ENCODE results near the gene LARGE1.

Gene LARGE1

DNA sequence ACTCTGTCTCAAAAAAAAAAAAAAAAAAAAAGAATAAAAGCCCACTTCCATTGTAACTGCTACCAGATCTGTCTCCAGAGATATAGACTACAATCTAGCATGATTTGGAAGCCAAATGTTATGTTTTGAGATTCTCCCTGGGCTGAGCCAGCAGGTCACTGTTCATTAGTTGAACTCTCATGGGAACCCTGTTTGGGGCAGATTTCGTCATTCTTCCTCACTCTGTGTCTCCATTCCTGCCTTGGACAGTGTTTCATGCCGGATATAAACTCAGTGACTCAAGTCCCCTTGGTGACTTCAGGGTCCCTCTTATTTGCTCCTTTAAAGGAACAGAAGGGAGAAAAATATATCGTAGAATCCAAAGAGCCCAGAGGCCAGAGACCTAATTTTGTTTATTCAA is 378.1 kb downstream of the LARGE1 start:
- H4K20me1 ChIP-seq (ENCODE audit: insufficient read depth, low read length, poor library complexity, severe bottlenecking), result no peaks in the 10 kb centered on the region
- no peak for TF ChIP-seq EZH2phosphoT487 (IDR thresholded peaks at IDR 0.05; ENCODE audit: borderline replicate concordance)
- TF ChIP-seq, protein P1, sequence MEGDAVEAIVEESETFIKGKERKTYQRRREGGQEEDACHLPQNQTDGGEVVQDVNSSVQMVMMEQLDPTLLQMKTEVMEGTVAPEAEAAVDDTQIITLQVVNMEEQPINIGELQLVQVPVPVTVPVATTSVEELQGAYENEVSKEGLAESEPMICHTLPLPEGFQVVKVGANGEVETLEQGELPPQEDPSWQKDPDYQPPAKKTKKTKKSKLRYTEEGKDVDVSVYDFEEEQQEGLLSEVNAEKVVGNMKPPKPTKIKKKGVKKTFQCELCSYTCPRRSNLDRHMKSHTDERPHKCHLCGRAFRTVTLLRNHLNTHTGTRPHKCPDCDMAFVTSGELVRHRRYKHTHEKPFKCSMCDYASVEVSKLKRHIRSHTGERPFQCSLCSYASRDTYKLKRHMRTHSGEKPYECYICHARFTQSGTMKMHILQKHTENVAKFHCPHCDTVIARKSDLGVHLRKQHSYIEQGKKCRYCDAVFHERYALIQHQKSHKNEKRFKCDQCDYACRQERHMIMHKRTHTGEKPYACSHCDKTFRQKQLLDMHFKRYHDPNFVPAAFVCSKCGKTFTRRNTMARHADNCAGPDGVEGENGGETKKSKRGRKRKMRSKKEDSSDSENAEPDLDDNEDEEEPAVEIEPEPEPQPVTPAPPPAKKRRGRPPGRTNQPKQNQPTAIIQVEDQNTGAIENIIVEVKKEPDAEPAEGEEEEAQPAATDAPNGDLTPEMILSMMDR (conservative IDR thresholded peaks at IDR 0.05; ENCODE audit: low read length), result no peak
- H3K27me3 ChIP-seq (ENCODE audit: insufficient read depth, low read length, poor library complexity, severe bottlenecking), result no peaks in the 10 kb centered on the region
- H3K4me2 ChIP-seq (ENCODE audit: low read depth, low read length, poor library complexity, severe bottlenecking), result no peak overlapping the region
- H2AFZ ChIP-seq (ENCODE audit: low read length), result no peak overlapping the region
- no peaks in the 10 kb centered on the region for H3K36me3 ChIP-seq (ENCODE audit: insufficient read depth, low read length)
- H3K9ac ChIP-seq (ENCODE audit: low read depth, low read length, poor library complexity, severe bottlenecking), result no peak overlapping the region
- H3K9me3 ChIP-seq (ENCODE audit: insufficient read depth, low read depth, low read length), result no peaks in the 10 kb centered on the region
- no peak overlapping the region for H3K4me3 ChIP-seq (ENCODE audit: low read length, poor library complexity, severe bottlenecking)
- H3K79me2 ChIP-seq (ENCODE audit: insufficient read depth, low read length), result no peaks in the 10 kb centered on the region
- H3K9me2 ChIP-seq (replicated peaks; ENCODE audit: low read depth, low read length), result no peaks in the 10 kb centered on the region
- H3K4me1 ChIP-seq (ENCODE audit: insufficient read depth, low read length, poor library complexity, severe bottlenecking), result no peaks in the 10 kb centered on the region
- no peaks in the 10 kb centered on the region for H3F3A ChIP-seq (ENCODE audit: low read depth)

DNA sequence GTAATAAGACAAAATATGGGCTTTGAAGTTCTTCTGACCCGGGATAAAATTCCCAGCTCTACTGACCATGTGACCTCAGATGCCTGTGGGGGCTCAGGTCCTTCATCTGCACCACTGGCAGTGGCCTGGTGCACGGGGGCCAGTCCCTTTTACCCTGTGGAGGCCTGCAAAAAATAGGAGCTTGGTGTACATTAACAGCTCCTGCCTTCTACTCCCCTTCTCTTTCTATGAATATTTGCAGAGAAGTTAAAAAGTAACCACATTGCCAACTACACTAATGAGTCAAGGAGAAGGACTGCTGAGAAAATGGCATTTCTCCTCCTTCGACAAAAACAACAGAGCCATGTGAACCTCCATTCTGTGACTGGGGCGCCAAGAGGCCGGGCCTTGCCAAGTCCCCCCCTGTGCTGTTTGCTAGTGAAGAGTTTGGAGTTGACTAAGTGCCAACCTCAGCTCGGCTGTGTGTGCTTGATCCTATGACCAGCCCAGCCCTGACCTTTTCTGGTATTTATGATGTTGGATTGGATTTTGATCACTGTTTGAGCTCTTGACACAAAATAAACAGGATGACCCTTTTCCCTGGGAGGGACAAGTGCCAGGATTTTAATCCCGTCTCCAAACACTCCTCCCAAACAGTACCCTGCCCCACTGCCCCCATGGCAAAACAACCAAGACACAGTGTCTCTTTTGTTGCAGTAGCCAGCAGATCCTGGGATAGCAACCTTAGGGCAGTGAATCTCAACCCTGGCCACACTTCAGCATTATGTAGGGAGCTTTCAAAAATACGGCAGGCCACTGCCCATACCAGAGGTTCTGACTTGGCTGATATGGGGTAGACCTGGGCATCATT is 380.1 kb downstream of the LARGE1 start:
- no peak for TF ChIP-seq EZH2phosphoT487 (IDR thresholded peaks at IDR 0.05; ENCODE audit: borderline replicate concordance)
- TF ChIP-seq, protein P1 (conservative IDR thresholded peaks at IDR 0.05; ENCODE audit: low read length), result no peak
- Histone ChIP-seq H3K36me3 (ENCODE audit: insufficient read depth, low read length) (no peaks in the 10 kb centered on the region), H3K4me3 (ENCODE audit: low read length, poor library complexity, severe bottlenecking) (no peak overlapping the region), H3K79me2 (ENCODE audit: insufficient read depth, low read length) (no peaks in the 10 kb centered on the region), H3K9me2 (replicated peaks; ENCODE audit: low read depth, low read length) (no peaks in the 10 kb centered on the region), H3F3A (ENCODE audit: low read depth) (no peaks in the 10 kb centered on the region), H3K4me2 (ENCODE audit: low read depth, low read length, poor library complexity, severe bottlenecking) (no peak overlapping the region), H3K4me1 (ENCODE audit: insufficient read depth, low read length, poor library complexity, severe bottlenecking) (no peaks in the 10 kb centered on the region), H3K27me3 (ENCODE audit: insufficient read depth, low read length, poor library complexity, severe bottlenecking) (no peaks in the 10 kb centered on the region), H3K9me3 (ENCODE audit: insufficient read depth, low read depth, low read length) (no peaks in the 10 kb centered on the region; the same call in 1 of the 2 replicates), H2AFZ (ENCODE audit: low read length) (no peak overlapping the region), H3K9ac (ENCODE audit: low read depth, low read length, poor library complexity, severe bottlenecking) (no peak overlapping the region), H4K20me1 (ENCODE audit: insufficient read depth, low read length, poor library complexity, severe bottlenecking) (no peaks in the 10 kb centered on the region)

DNA sequence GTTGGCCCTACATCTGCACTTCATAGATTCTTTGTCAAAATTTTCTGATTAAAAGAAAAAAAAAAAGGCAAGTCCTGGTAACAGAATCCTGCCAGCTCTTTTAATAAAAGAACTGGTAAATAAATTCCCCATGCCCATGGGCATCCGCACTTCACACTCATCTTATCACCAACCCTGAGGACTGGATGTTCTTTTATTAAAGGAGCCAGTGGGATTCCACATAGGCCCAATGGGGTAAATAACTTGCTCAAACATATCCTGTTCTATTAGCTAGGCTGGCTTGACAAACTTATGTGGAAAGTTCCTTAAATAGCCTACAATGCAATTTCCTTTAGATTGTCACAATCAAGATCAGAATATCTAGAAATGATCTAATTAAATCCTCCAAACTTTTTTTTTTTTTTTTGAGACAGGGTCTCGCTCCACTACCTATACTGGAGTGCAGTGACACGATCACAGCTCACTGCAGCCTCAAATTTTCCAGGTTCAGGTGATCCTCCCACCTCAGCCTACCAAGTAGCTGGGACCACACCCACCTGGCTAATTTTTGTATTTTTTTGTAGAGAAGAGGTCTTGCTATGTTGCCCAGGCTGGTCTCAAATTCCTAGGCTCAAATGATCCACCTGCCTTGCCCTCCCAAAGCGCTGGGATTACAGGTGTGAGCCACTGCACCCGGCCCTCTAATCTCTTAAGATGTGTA is 380.9 kb downstream of the LARGE1 start:
- H2AFZ ChIP-seq (ENCODE audit: low read length), result no peak overlapping the region
- no peaks in the 10 kb centered on the region for H3K9me2 ChIP-seq (replicated peaks; ENCODE audit: low read depth, low read length)
- H3K9ac ChIP-seq (ENCODE audit: low read depth, low read length, poor library complexity, severe bottlenecking), result no peak overlapping the region
- H3K4me1 ChIP-seq (ENCODE audit: insufficient read depth, low read length, poor library complexity, severe bottlenecking), result no peaks in the 10 kb centered on the region
- TF ChIP-seq, protein P1 (conservative IDR thresholded peaks at IDR 0.05; ENCODE audit: low read length), result no peak
- TF ChIP-seq EZH2phosphoT487 (IDR thresholded peaks at IDR 0.05; ENCODE audit: borderline replicate concordance), result no peak
- H3K9me3 ChIP-seq (ENCODE audit: insufficient read depth, low read depth, low read length), result no peaks in the 10 kb centered on the region; the same call in none of the 2 replicates
- no peak overlapping the region for H3K4me3 ChIP-seq (ENCODE audit: low read length, poor library complexity, severe bottlenecking)
- no peaks in the 10 kb centered on the region for H3K79me2 ChIP-seq (ENCODE audit: insufficient read depth, low read length)
- no peaks in the 10 kb centered on the region for H3K36me3 ChIP-seq (ENCODE audit: insufficient read depth, low read length)
- no peaks in the 10 kb centered on the region for H3F3A ChIP-seq (ENCODE audit: low read depth)
- no peaks in the 10 kb centered on the region for H3K27me3 ChIP-seq (ENCODE audit: insufficient read depth, low read length, poor library complexity, severe bottlenecking)
- H3K4me2 ChIP-seq (ENCODE audit: low read depth, low read length, poor library complexity, severe bottlenecking), result no peak overlapping the region
- H4K20me1 ChIP-seq (ENCODE audit: insufficient read depth, low read length, poor library complexity, severe bottlenecking), result no peaks in the 10 kb centered on the region
